ENCODE measurements around the gene TSPO2. TPM values are rescaled to one million over a fixed set of nuclear protein-coding genes. Genes with fewer than 3 reads are reported as not detected.

Gene TSPO2
- total RNA-seq, 1 experiment from 2014 or later: not detected

DNA sequence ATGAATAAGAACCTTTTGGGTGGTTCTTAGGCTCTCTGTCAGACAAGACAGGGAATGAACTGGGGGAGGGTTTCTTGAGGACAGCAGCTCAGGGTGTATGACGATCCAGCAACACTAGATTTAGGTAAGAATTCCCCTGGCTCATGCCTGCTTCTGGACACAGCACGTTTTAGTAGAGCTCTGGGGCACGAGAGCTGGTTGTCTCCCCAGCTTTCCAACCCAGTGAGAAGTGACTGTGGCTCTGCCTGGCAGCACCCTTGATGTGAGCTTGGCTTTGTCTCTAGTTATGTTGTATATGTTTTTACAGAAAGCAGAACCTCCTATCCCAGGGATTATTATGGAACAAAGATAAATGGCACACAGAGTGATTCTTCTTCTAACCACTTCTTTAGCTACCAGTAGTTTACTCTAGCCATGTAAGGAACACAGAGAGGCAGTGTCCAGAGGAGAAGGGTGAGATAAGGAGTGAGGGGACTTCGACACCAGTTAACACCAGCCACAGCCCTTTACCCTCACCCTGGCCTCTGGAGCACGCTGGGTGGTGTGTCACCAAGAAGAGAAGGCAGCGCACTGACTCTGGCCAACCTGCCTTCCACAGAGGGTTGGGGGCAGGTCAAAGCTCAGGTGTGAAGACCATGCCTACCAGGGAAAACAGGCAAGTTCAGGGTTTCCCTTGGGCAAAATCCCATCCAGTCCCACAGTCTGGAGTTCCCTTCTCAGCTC is 14.7 kb downstream of the TSPO2 start:
- intact Hi-C loops (cut with micrococcal nuclease): no loop called here
- Histone ChIP-seq H3K4me3 (replicated peaks in 1 of 2; ENCODE audit: low read depth in 1 of 2, low read length in 2 of 2) (no peak overlapping the region), H3K79me2 (ENCODE audit: insufficient read depth, low read length) (no peaks in the 10 kb centered on the region), H3K27ac (ENCODE audit: low read depth, low read length) (no peak overlapping the region), H3K9ac (ENCODE audit: low read length) (no peak overlapping the region), H2AFZ (ENCODE audit: low read depth, low read length, poor library complexity, severe bottlenecking) (no peak overlapping the region), H3K4me2 (ENCODE audit: low read length) (no peak overlapping the region), H3K4me1 (ENCODE audit: control insufficient read depth in 1 of 2, insufficient read depth in 2 of 2, low read length in 2 of 2) (peaks cover 0 to 17% of the 10 kb centered on the region in 2 experiments; a peak in 1 of 4 replicates), H3K9me2 (ENCODE audit: insufficient read depth) (no peaks in the 10 kb centered on the region), H3K9me3 (ENCODE audit: control insufficient read depth in 1 of 2, insufficient read depth in 1 of 2, low read depth in 1 of 2, low read length in 2 of 2) (no peaks in the 10 kb centered on the region), H4K20me1 (ENCODE audit: insufficient read depth) (no peaks in the 10 kb centered on the region), H3K27me3 (ENCODE audit: insufficient read depth, low read length) (no peaks in the 10 kb centered on the region), H3K36me3 (ENCODE audit: control insufficient read depth in 1 of 2, insufficient read depth in 2 of 2, low read length in 2 of 2) (no peaks in the 10 kb centered on the region)
- DNase-seq (ENCODE audit: low read depth, low spot score) (no peak), ATAC-seq (no peak)
- BruUV-seq (replicated peaks): no TSS peak
- ChIA-PET RAD21 (ENCODE audit: low non-redundant PET in 1 of 2, low total read pairs in 2 of 2, uncharacterized antibody in 2 of 2, unreplicated experiment in 2 of 2) (no interaction called here), POLR2A (interaction anchor here (1.2 kb wide), 1 partner anchor 11 kb away, joined by 3 read pairs; no protein-coding TSS in a partner anchor), CTCF (no interaction called here)
- TF ChIP-seq POLR2AphosphoS5 (IDR thresholded peaks at IDR 0.05; ENCODE audit: low read depth, low read length) (no peak), SRF (IDR thresholded peaks at IDR 0.05; ENCODE audit: low read depth) (no peak), TCF7L2 (IDR thresholded peaks at IDR 0.05; ENCODE audit: borderline replicate concordance, extremely low read depth, insufficient read depth, insufficient read length) (no peak), FOSL1 (IDR thresholded peaks at IDR 0.05; ENCODE audit: low read depth) (no peak)
- TF ChIP-seq, protein P1, sequence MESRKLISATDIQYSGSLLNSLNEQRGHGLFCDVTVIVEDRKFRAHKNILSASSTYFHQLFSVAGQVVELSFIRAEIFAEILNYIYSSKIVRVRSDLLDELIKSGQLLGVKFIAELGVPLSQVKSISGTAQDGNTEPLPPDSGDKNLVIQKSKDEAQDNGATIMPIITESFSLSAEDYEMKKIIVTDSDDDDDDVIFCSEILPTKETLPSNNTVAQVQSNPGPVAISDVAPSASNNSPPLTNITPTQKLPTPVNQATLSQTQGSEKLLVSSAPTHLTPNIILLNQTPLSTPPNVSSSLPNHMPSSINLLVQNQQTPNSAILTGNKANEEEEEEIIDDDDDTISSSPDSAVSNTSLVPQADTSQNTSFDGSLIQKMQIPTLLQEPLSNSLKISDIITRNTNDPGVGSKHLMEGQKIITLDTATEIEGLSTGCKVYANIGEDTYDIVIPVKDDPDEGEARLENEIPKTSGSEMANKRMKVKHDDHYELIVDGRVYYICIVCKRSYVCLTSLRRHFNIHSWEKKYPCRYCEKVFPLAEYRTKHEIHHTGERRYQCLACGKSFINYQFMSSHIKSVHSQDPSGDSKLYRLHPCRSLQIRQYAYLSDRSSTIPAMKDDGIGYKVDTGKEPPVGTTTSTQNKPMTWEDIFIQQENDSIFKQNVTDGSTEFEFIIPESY (IDR thresholded peaks at IDR 0.05; ENCODE audit: extremely low read depth, insufficient replicate concordance, low read length): no peak

DNA sequence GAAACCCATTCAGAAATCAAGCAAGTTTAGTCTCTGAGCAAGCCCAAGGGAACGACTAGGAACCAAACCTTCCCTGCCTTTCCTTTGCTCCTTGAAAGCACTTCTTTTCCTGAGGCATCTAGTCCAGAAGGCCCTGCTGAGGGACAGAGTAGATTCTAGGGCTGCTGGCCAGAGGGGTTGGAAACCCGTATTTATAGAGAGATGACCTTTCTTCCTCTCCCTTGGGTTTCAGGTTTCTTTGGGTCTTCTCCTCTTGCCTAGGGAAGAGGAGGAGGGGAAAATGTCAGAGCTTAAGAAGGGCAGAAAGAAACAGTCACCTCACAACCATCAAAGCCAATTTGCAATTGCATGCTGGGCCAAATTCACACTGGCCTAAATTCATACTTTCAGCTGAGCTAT is 16.5 kb downstream of the TSPO2 start:
- DNase-seq (ENCODE audit: low read depth, low spot score) (no peak), ATAC-seq (no peak)
- no peak for TF ChIP-seq SP1 (IDR thresholded peaks at IDR 0.05; ENCODE audit: low read depth)
- no peak for TF ChIP-seq ELF1 (IDR thresholded peaks at IDR 0.05; ENCODE audit: borderline replicate concordance, low read depth)
- Histone ChIP-seq H3K36me3 (ENCODE audit: control insufficient read depth in 1 of 2, insufficient read depth in 2 of 2, low read length in 2 of 2) (no peaks in the 10 kb centered on the region), H4K20me1 (ENCODE audit: insufficient read depth) (no peaks in the 10 kb centered on the region), H3K4me3 (replicated peaks in 1 of 2; ENCODE audit: low read depth in 1 of 2, low read length in 2 of 2) (no peak overlapping the region), H3K9me3 (ENCODE audit: control insufficient read depth in 1 of 2, insufficient read depth in 1 of 2, low read depth in 1 of 2, low read length in 2 of 2) (no peaks in the 10 kb centered on the region), H2AFZ (ENCODE audit: low read depth, low read length, poor library complexity, severe bottlenecking) (no peak overlapping the region), H3K4me2 (ENCODE audit: low read length) (no peak overlapping the region), H3K27me3 (ENCODE audit: insufficient read depth, low read length) (no peaks in the 10 kb centered on the region), H3K9me2 (ENCODE audit: insufficient read depth) (no peaks in the 10 kb centered on the region), H3K27ac (ENCODE audit: low read depth, low read length) (no peak overlapping the region), H3K4me1 (ENCODE audit: control insufficient read depth in 1 of 2, insufficient read depth in 2 of 2, low read length in 2 of 2) (peaks cover 0 to 17% of the 10 kb centered on the region in 2 experiments; a peak in 1 of 4 replicates), H3K79me2 (ENCODE audit: insufficient read depth, low read length) (no peaks in the 10 kb centered on the region), H3K9ac (ENCODE audit: low read length) (no peak overlapping the region)
- no TSS peak for BruUV-seq (replicated peaks)
- POLR2A ChIA-PET: no interaction called here
- CTCF ChIA-PET: interaction anchor here (0.7 kb wide), 1 partner anchor 20 kb away, joined by 3 read pairs; the partner anchor contains the start of gene UNC5CL
- RAD21 ChIA-PET (ENCODE audit: low non-redundant PET in 1 of 2, low total read pairs in 2 of 2, uncharacterized antibody in 2 of 2, unreplicated experiment in 2 of 2): no interaction called here
- intact Hi-C loops (cut with micrococcal nuclease): no loop called here
